Epithelial cell of esophagus (primary cell): Measurements from ENCODE around the gene SERAC1.
A peak's percentile ranks its signal among the peaks of the same experiment; 100 is the strongest.

Experiments used
- DNase-seq: peaks from one replicate; pipeline ENCODE4 v3.0.0; 2010; ENCODE audit warnings: low read depth
- H3K4me3 ChIP-seq: 2 replicates; pipeline ENCODE4 v1.5.1; 2011; ENCODE audit warnings: mild to moderate bottlenecking, low read length, control low read depth
- CTCF ChIP-seq: IDR thresholded peaks from 2 replicates; pipeline ENCODE4 v1.5.1; 2011; ENCODE audit warnings: low read depth, mild to moderate bottlenecking, low read length, control low read depth, inconsistent platforms; ENCODE audit not compliant: insufficient read depth; ENCODE audit errors: missing control alignments

The SERAC1 gene

GRCh38 chr6:158109748-158110147 lies 58.3 kb downstream of the SERAC1 start:
- no peak for DNase-seq
- H3K4me3 ChIP-seq: no peak overlapping the region
- TF ChIP-seq CTCF: no peak

GRCh38 chr6:158104696-158105095 lies 63.4 kb downstream of the SERAC1 start:
- H3K4me3 ChIP-seq: no peak overlapping the region
- DNase-seq: no peak
- no peak for TF ChIP-seq CTCF

- TF ChIP-seq CTCF: no peak
- DNase-seq: no peak
- H3K4me3 ChIP-seq: no peak overlapping the region
These were observed 64.8 kb downstream of the SERAC1 start for GRCh38 chr6:158103228-158103627.

DNA sequence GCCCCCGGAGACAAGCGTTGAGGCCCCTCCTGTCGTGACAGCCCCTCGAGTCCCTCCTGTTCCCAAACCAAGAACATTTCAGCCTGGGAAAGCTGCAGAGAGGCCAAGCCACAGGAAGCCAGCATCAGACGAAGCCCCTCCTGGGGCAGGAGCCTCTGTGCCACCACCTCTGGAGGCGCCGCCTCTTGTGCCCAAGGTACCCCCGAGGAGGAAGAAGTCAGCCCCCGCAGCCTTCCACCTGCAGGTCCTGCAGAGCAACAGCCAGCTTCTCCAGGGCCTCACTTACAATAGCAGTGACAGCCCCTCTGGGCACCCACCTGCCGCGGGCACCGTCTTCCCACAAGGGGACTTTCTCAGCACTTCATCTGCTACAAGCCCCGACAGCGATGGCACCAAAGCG lies 72.4 kb downstream of the SERAC1 start:
- no peak for TF ChIP-seq CTCF
- no peak for DNase-seq
- H3K4me3 ChIP-seq: no peak overlapping the region

DNA sequence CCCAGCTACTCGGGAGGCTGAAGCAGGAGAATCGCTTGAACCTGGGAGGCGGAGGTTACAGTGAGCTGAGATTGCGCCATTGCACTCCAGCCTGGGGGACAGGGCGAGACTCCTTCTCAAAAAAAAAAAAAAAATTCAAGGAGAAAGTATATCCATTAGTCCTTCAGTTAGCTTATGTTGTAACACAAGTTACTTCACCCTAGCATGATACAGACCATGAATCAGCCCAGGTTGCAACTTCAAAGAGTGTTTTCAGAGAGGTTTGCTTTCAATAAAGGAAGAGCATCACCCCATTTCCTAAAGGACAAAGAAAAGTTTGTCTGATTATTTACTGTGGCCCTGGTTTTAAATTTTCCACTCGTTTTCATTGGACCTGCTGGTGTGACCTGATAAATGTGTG lies 73.0 kb downstream of the SERAC1 start:
- no peak for TF ChIP-seq CTCF
- DNase-seq: peak; percentile 87
- no peak overlapping the region for H3K4me3 ChIP-seq

- DNase-seq: no peak
- TF ChIP-seq CTCF: no peak
- no peak overlapping the region for H3K4me3 ChIP-seq
These were observed 75.3 kb downstream of the SERAC1 start for GRCh38 chr6:158092806-158093205.

DNA sequence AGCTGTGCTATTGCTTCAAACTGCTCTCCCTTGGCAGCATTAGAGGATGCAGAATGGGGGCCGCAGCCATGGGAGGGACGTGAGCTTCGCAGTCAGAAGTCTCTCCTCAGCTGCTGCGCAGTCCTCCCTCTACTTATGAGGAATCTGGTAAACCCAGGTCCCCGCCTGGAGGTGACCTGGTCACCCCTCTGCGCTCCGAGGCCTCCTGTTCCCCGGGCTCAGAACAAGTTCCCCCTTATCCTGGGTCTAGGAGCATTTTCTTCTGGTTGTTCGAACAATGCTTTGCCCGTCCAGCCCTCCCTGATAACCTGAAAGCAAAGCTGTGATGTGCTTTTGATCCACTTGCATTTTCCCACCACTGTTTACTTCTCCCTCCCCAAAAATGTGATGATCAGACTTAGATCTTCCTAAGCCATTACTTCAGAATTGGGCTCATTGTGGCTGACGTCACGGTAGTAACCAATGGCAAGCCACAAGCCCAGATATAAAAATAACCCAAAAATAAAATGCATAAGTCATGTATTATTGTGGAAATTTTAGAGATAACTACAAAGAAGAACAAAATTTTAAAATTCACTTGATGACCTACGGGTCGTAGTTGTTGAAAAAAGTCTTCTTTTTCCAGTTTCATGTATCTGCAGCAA lies 80.7 kb downstream of the SERAC1 start:
- DNase-seq: no peak
- no peak for TF ChIP-seq CTCF
- H3K4me3 ChIP-seq: no peak overlapping the region
